GM21367 (cell line): ENCODE data around the gene LINC01488.

Experiments
- ATAC-seq: cut with Tn5 transposase; IDR thresholded peaks from one replicate; pipeline ENCODE4 v1.9.1; 2021; ENCODE audit not compliant: unreplicated experiment

LINC01488 gene

GRCh38 chr11:69525516-69526452 lies 44.3 kb downstream of the LINC01488 start:
- no peak for ATAC-seq

- no peak for ATAC-seq
Observed at GRCh38 chr11:69526453-69526810, 45.0 kb downstream of the LINC01488 start.

- no peak for ATAC-seq
Observed at GRCh38 chr11:69529001-69529400, 47.5 kb downstream of the LINC01488 start.

- no peak for ATAC-seq
Observed at GRCh38 chr11:69530278-69531070, 49.0 kb downstream of the LINC01488 start.

GRCh38 chr11:69531071-69531716 lies 49.7 kb downstream of the LINC01488 start:
- ATAC-seq, result no peak

- no peak for ATAC-seq
Observed at GRCh38 chr11:69531717-69532088, 50.2 kb downstream of the LINC01488 start.

GRCh38 chr11:69533296-69534165 lies 52.1 kb downstream of the LINC01488 start:
- ATAC-seq, result no peak

GRCh38 chr11:69534166-69534530 lies 52.7 kb downstream of the LINC01488 start:
- ATAC-seq, result no peak

GRCh38 chr11:69535908-69536307 lies 54.4 kb downstream of the LINC01488 start:
- ATAC-seq, result no peak

- no peak for ATAC-seq
Observed at GRCh38 chr11:69536406-69536805, 54.9 kb downstream of the LINC01488 start.

- ATAC-seq, result no peak
Observed at GRCh38 chr11:69537126-69537525, 55.7 kb downstream of the LINC01488 start.

- ATAC-seq, result no peak
Observed at GRCh38 chr11:69537855-69538640, 56.6 kb downstream of the LINC01488 start.

- ATAC-seq, result no peak
Observed at GRCh38 chr11:69538854-69539253, 57.4 kb downstream of the LINC01488 start.

- no peak for ATAC-seq
Observed at GRCh38 chr11:69539416-69540117, 58.1 kb downstream of the LINC01488 start.

GRCh38 chr11:69540118-69541000 lies 58.9 kb downstream of the LINC01488 start:
- ATAC-seq, result no peak

GRCh38 chr11:69541001-69541285 lies 59.5 kb downstream of the LINC01488 start:
- ATAC-seq, result no peak

GRCh38 chr11:69541501-69542313 lies 60.2 kb downstream of the LINC01488 start:
- no peak for ATAC-seq
